Neural cell (in vitro differentiated cells): ENCODE results near the gene TAS2R7. TPM values are rescaled to one million over a fixed set of nuclear protein-coding genes. Genes with fewer than 3 reads are reported as not detected.

ENCODE experiments used
- H2AFZ ChIP-seq: fragments of 200-600, 300-800 bp; sonication (generic), shearing (Covaris generic); 2 replicates; pipeline ENCODE4 v1.6.0; 2014; ENCODE audit warnings: low read depth, mild to moderate bottlenecking, antibody characterized with exemption, low read length, moderate library complexity
- H3F3A ChIP-seq: fragments of 200-600 bp; shearing (Covaris generic); 2 replicates; pipeline ENCODE4 v1.6.1; 2016; ENCODE audit warnings: mild to moderate bottlenecking, moderate library complexity, mixed read lengths, antibody characterized with exemption, low read length; ENCODE audit not compliant: insufficient read depth, poor library complexity, severe bottlenecking
- H3K27ac ChIP-seq: fragments of 200-600, 300-800 bp; sonication (generic), shearing (Covaris generic); 2 replicates; pipeline ENCODE4 v1.5.1; 2014; ENCODE audit warnings: mild to moderate bottlenecking, low read length, moderate library complexity
- H3K27me3 ChIP-seq: fragments of 300-800, 200-600 bp; sonication (generic), shearing (Covaris generic); 2 replicates; pipeline ENCODE4 v1.6.0; 2014; ENCODE audit warnings: mild to moderate bottlenecking, low read depth, low read length, moderate library complexity; ENCODE audit not compliant: insufficient read depth
- H3K36me3 ChIP-seq: fragments of 300-800, 200-600 bp; sonication (generic), shearing (Covaris generic); 2 replicates; pipeline ENCODE4 v1.5.1; 2014; ENCODE audit warnings: mild to moderate bottlenecking, antibody characterized with exemption, low read length, moderate library complexity; ENCODE audit not compliant: insufficient read depth
- H3K4me2 ChIP-seq: fragments of 300-800, 200-600 bp; sonication (generic), shearing (Covaris generic); 2 replicates; pipeline ENCODE4 v1.6.0; 2014; ENCODE audit warnings: mild to moderate bottlenecking, low read length
- H3K4me3 ChIP-seq: fragments of 300-800, 200-600 bp; sonication (generic), shearing (Covaris generic); 2 replicates; pipeline ENCODE4 v1.5.1; 2014; ENCODE audit warnings: mild to moderate bottlenecking, low read length, moderate library complexity
- H3K79me2 ChIP-seq: fragments of 200-600 bp; shearing (Covaris generic); replicated peaks from 2 replicates; pipeline ENCODE4 v1.6.0; 2014; ENCODE audit warnings: mild to moderate bottlenecking, low read length, moderate library complexity; ENCODE audit not compliant: insufficient read depth
- H3K9ac ChIP-seq: fragments of 300-800, 200-600 bp; sonication (generic), shearing (Covaris generic); 2 replicates; pipeline ENCODE4 v1.6.1; 2016; ENCODE audit warnings: mild to moderate bottlenecking, low read length, mixed read lengths
- H3K9me2 ChIP-seq: fragments of 200-600 bp; shearing (Covaris generic); 2 replicates; pipeline ENCODE4 v1.6.1; 2016; ENCODE audit warnings: mild to moderate bottlenecking, low read length, mixed read lengths; ENCODE audit not compliant: insufficient read depth
- H3K9me3 ChIP-seq: fragments of 200-600, 300-800 bp; sonication (generic), shearing (Covaris generic); 2 replicates; pipeline ENCODE4 v1.6.1; 2016; ENCODE audit warnings: mild to moderate bottlenecking, mixed run types, low read length, moderate library complexity, mixed read lengths
- H4K20me1 ChIP-seq: fragments of 200-600 bp; shearing (Covaris generic); 2 replicates; pipeline ENCODE4 v1.6.1; 2016; ENCODE audit warnings: mild to moderate bottlenecking, mixed run types; ENCODE audit not compliant: insufficient read depth
- EP300 ChIP-seq: fragments of 450-650 bp; conservative IDR thresholded peaks from 2 replicates; pipeline ENCODE4 v1.6.1; 2014; ENCODE audit warnings: antibody characterized with exemption, mild to moderate bottlenecking, moderate library complexity; ENCODE audit not compliant: poor library complexity, severe bottlenecking
- EZH2 ChIP-seq: fragments of 200-600, 300-800 bp; shearing (Covaris generic), sonication (generic); IDR thresholded peaks from 2 replicates; pipeline ENCODE4 v1.6.1; 2014; ENCODE audit warnings: antibody characterized with exemption, low read length, borderline replicate concordance, mild to moderate bottlenecking; ENCODE audit not compliant: insufficient read depth, poor library complexity, severe bottlenecking
- MXI1 ChIP-seq: fragments of 450-650 bp; conservative IDR thresholded peaks from 2 replicates; pipeline ENCODE4 v1.6.1; 2014; ENCODE audit warnings: antibody characterized with exemption, mild to moderate bottlenecking; ENCODE audit not compliant: poor library complexity, severe bottlenecking
- POLR2AphosphoS5 ChIP-seq: IDR thresholded peaks from 2 replicates; pipeline ENCODE4 v1.6.1; 2012
- RAD21 ChIP-seq: fragments of 450-650 bp; conservative IDR thresholded peaks from 2 replicates; pipeline ENCODE4 v1.6.1; 2014; ENCODE audit warnings: antibody characterized with exemption, mild to moderate bottlenecking, moderate library complexity
- SMC3 ChIP-seq: fragments of 450-650 bp; conservative IDR thresholded peaks from 2 replicates; pipeline ENCODE4 v1.6.1; 2014; ENCODE audit warnings: antibody characterized with exemption, mild to moderate bottlenecking, moderate library complexity; ENCODE audit not compliant: poor library complexity
- TAF1 ChIP-seq: IDR thresholded peaks from 2 replicates; pipeline ENCODE4 v1.6.1; 2012; ENCODE audit warnings: low read depth
- polyA plus RNA-seq: library from polyadenylated mRNA; depleted of rRNA; stranded (reverse); fragments of >200 nt; gene quantifications from 2 replicates; pipeline ENCODE4 v1.2.3, GENCODE V29; 2014
- TF ChIP-seq, protein P1 (sequence below): IDR thresholded peaks from 2 replicates; pipeline ENCODE4 v1.6.1; 2012; ENCODE audit warnings: borderline replicate concordance
- TF ChIP-seq, protein P2 (sequence below): fragments of 450-650 bp; IDR thresholded peaks from 2 replicates; pipeline ENCODE4 v1.5.1; 2014; ENCODE audit warnings: antibody characterized with exemption, mild to moderate bottlenecking, moderate library complexity; ENCODE audit not compliant: poor library complexity, severe bottlenecking

The TAS2R7 gene
- polyA plus RNA-seq, 1 donor from 2014 or later = not detected

DNA sequence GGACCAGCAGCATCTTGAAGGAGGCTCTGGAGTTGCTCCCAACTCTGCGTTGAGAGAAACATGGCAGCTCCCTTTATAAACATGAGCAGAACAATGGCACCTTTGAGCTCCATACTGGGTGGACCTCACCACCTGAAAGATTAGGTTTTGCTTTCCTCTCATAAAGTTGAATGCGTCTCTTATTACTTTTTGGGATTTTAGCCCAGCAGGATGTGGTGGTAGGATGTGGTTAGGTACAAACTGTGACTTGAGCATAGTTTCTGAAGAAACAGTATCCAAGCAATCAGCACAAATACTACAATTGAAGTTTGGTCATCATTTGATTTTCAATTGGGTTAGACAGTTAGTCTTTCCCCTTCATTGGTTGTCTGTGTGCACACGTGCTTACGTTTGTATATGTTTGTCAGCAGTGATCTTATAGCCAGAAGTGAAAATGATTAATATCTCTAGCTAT, 47.0 kb upstream of the TAS2R7 start, which contains the start of gene PRR4:
Gene PRR4, minus strand, starts transcription at position 51 of the 454 bp plus-strand sequence. Its CDS starts 38 bp downstream, at position 13.
- Histone ChIP-seq H3K27ac (no peak within 1 kb of the TSS), H3K27me3 (no peaks in the 10 kb centered on the region), H4K20me1 (no peaks in the 10 kb centered on the region), H3K9ac (no peak within 1 kb of the TSS), H3F3A (no peaks in the 10 kb centered on the region), H3K79me2 (no peaks in the 10 kb centered on the region), H3K4me3 (no peak within 1 kb of the TSS), H3K9me3 (no peaks in the 10 kb centered on the region), H2AFZ (no peak within 1 kb of the TSS), H3K4me2 (no peak within 1 kb of the TSS), H3K9me2 (no peaks in the 10 kb centered on the region), H3K36me3 (no peaks in the 10 kb centered on the region)
- no peak for TF ChIP-seq TAF1
- no peak for TF ChIP-seq POLR2AphosphoS5
- TF ChIP-seq, protein P1, sequence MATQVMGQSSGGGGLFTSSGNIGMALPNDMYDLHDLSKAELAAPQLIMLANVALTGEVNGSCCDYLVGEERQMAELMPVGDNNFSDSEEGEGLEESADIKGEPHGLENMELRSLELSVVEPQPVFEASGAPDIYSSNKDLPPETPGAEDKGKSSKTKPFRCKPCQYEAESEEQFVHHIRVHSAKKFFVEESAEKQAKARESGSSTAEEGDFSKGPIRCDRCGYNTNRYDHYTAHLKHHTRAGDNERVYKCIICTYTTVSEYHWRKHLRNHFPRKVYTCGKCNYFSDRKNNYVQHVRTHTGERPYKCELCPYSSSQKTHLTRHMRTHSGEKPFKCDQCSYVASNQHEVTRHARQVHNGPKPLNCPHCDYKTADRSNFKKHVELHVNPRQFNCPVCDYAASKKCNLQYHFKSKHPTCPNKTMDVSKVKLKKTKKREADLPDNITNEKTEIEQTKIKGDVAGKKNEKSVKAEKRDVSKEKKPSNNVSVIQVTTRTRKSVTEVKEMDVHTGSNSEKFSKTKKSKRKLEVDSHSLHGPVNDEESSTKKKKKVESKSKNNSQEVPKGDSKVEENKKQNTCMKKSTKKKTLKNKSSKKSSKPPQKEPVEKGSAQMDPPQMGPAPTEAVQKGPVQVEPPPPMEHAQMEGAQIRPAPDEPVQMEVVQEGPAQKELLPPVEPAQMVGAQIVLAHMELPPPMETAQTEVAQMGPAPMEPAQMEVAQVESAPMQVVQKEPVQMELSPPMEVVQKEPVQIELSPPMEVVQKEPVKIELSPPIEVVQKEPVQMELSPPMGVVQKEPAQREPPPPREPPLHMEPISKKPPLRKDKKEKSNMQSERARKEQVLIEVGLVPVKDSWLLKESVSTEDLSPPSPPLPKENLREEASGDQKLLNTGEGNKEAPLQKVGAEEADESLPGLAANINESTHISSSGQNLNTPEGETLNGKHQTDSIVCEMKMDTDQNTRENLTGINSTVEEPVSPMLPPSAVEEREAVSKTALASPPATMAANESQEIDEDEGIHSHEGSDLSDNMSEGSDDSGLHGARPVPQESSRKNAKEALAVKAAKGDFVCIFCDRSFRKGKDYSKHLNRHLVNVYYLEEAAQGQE = no peak
- TF ChIP-seq MXI1 = no peak
- no peak for TF ChIP-seq EZH2
- TF ChIP-seq SMC3 = no peak
- no peak for TF ChIP-seq RAD21
- TF ChIP-seq, protein P2, sequence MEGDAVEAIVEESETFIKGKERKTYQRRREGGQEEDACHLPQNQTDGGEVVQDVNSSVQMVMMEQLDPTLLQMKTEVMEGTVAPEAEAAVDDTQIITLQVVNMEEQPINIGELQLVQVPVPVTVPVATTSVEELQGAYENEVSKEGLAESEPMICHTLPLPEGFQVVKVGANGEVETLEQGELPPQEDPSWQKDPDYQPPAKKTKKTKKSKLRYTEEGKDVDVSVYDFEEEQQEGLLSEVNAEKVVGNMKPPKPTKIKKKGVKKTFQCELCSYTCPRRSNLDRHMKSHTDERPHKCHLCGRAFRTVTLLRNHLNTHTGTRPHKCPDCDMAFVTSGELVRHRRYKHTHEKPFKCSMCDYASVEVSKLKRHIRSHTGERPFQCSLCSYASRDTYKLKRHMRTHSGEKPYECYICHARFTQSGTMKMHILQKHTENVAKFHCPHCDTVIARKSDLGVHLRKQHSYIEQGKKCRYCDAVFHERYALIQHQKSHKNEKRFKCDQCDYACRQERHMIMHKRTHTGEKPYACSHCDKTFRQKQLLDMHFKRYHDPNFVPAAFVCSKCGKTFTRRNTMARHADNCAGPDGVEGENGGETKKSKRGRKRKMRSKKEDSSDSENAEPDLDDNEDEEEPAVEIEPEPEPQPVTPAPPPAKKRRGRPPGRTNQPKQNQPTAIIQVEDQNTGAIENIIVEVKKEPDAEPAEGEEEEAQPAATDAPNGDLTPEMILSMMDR = no peak
- TF ChIP-seq EP300 = no peak

DNA sequence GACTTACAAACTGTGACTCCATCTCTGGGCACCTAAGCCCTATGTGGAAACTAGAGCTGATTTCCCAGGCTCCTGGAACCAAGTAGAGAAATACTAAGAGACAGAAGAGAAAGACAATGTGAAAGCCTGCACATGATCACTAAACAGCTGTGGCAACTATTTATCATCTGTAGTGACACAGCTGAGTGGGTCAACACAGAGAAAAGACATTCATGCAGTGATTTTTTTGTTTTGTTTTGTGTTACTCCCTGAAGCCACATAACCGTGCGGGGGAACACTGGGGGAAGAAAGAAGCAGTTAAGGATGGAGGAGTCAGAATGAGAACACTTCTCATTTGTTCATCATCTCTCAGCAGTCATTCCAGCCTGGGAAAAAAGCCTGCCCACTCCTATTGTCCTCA, 45.3 kb upstream of the TAS2R7 start:
- H3K79me2 ChIP-seq = no peaks in the 10 kb centered on the region
- no peak overlapping the region for H3K4me2 ChIP-seq
- H3K9me3 ChIP-seq = no peaks in the 10 kb centered on the region
- TF ChIP-seq, protein P2 = no peak
- TF ChIP-seq POLR2AphosphoS5 = no peak
- TF ChIP-seq RAD21 = no peak
- TF ChIP-seq, protein P1 = no peak
- TF ChIP-seq EP300 = no peak
- TF ChIP-seq MXI1 = no peak
- no peak for TF ChIP-seq EZH2
- TF ChIP-seq SMC3 = no peak
- TF ChIP-seq TAF1 = no peak
- H3K27ac ChIP-seq = no peak overlapping the region
- H3K4me3 ChIP-seq = no peak overlapping the region
- H3F3A ChIP-seq = no peaks in the 10 kb centered on the region
- H3K9me2 ChIP-seq = no peaks in the 10 kb centered on the region
- no peak overlapping the region for H3K9ac ChIP-seq
- H4K20me1 ChIP-seq = no peaks in the 10 kb centered on the region
- no peaks in the 10 kb centered on the region for H3K27me3 ChIP-seq
- no peak overlapping the region for H2AFZ ChIP-seq
- no peaks in the 10 kb centered on the region for H3K36me3 ChIP-seq
